Kidney glomerular epithelial cell (primary cell): Measurements from ENCODE around the gene ARHGEF3.

Experiments used
- DNase-seq: peaks from one replicate; lab custom pipeline; 2025; lab: John Stamatoyannopoulos, UW

The ARHGEF3 gene

GRCh38 chr3:56801662-56802377 is at the start of gene ARHGEF3:
TSS of gene ARHGEF3 (minus strand) at chr3:56801949. CDS start at chr3:56801798, 151 bp downstream.
- DNase-seq, result peak; percentile 89

- DNase-seq, result no peak
Measured at GRCh38 chr3:56849698-56850097, 47.9 kb upstream of the ARHGEF3 start.

DNA sequence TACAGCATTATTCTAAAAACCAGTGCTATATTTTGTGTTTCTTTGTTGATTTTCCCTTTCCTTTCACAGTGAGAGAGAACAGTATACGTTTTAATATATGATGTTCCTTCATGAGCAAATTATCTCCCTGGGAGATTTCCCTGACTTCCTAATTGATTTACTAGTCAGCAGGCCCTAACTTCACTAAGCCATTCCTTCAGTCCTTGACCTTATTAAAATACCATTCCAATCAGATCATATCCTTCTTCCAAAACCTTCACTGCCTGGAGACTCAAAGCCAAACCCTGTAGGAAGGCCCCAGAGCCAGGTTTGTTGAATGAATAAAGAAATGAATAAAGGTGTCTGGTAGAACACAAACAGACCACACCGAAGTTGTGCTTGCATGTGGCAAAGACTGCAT is 43.8 kb upstream of the ARHGEF3 start:
- DNase-seq, result no peak

DNA sequence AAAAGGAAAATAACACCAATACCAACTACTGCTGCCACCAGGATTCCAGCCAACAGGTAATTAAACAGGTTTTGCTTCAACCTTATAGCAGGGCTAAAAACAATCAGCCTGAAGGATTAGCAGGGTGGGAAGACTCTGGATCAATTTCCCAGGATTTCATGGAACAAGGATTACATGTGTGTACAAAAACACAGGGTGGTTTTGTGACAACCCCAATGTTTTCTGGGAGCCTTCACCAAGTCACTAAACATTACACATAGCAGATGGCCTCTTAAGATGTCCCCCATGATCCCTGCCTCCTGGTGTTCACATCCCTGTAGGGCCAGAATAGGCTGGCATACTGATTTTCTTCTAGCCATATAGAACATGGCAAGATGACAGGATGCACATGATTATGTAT is 42.8 kb upstream of the ARHGEF3 start:
- DNase-seq, result no peak

- peak; percentile 34 for DNase-seq
Measured at GRCh38 chr3:56839784-56840715, 38.3 kb upstream of the ARHGEF3 start.

GRCh38 chr3:56838448-56838847 is 36.7 kb upstream of the ARHGEF3 start:
- DNase-seq, result no peak

GRCh38 chr3:56837196-56837955 is 35.6 kb upstream of the ARHGEF3 start:
- DNase-seq, result peak; percentile 66

DNA sequence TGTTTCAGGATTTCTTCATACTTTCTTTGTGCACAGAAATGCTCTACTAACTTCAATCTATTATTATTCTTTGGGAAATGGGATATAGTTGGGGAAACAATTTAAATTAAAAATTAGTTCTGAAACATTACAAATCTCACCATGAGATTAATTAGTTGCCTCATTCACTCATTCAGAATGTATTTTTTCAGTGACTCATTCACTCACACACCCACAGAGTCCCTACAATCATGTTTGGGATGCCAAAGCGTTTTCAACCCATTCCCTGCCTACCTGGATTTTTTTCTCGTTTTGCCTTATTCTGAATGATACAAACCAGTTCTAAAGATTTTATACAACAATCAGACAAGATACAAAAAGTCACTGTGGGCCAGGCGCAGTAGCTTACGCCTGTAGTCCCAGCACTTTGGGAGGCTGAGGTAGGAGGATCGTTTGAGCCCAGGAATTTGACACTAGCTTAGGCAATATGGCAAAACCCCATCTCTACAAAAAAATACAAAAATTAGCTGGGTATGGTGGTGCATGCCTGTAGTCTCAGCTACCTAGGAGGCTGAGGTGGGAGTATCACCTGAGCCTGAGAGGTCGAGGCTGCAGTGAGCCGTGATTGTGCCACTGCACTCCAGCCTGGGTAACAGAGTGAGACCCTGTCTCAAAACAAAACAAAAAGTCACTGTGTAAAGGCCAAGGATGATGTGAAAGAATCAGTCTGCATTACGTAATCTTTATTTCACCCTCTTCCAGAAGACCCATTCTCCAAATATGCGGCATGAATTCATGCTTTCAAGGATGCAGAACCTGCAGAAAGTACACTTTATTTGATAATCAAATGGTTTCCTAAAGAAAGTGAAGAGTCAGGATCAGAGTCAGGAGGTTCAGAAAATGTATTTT is 34.8 kb upstream of the ARHGEF3 start:
- DNase-seq, result peak; percentile 26

DNA sequence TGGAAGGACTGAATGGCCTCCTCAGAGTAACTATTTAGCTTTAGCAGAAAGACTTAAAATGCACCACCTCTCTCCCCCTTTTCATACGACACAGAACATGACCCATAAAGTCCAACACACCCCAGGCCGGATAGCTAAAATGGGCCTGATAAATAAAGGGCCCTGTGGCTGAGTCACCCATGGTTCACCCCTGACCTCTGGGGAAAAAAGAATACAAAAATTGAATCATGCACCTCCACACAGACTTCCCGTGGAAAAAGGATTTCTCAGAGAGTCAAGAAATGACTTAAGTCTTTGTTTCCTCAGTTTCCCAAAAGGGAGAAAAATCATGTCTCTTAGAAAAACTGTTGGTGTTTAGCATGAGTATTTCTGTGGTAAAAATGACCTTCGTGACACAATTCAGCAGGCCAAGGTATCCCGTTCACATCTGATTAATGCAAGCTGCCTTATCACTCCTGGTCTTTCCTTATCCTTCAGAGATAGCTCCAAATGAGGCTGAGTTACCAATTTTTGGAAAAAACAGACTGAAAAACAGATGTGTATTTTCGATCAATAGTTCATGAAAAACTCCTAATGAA is 34.0 kb upstream of the ARHGEF3 start:
- peak; percentile 22 for DNase-seq

DNA sequence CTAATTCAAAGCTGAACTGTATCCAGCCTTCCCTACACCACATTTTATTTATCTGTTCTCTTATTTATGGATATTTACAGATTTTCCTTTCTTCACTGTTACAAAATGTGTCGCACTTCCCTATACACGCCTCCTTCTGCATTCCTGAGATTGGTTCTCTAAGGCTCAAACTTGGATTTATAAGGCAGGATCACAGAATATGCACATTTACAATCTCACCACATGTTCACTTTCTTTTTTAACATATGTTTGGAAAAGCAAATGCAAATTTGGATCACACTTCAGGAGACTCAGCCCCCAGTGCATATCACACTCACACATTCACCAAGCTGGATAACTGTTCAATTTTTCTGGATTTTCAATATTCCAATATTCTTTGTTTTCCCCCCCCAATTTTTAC is 31.8 kb upstream of the ARHGEF3 start:
- no peak for DNase-seq

- DNase-seq, result no peak
Measured at GRCh38 chr3:56833022-56833421, 31.3 kb upstream of the ARHGEF3 start.

GRCh38 chr3:56831572-56831971 is 29.8 kb upstream of the ARHGEF3 start:
- DNase-seq, result no peak

GRCh38 chr3:56830884-56831283 is 29.1 kb upstream of the ARHGEF3 start:
- DNase-seq, result no peak

DNA sequence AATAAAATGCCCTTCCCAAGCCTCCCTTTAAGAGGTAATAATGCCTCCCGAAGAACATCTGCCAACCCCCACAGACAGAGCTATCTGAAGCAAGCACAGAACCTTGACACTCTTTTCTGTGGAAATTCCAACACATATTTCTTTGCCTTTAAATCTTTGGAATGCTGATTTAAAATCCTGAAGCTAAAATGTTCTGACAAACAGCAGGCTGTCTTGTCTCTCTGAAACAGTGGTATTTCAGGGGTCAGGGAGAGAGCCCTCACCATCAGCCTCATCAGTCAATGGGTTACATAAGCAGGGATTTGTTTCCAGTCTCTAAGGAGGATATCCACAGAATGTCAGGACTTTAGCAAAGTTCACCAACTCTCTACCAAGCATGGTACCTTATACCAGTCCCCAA is 27.8 kb upstream of the ARHGEF3 start:
- no peak for DNase-seq

GRCh38 chr3:56826831-56827722 is 25.3 kb upstream of the ARHGEF3 start:
- no peak for DNase-seq

DNA sequence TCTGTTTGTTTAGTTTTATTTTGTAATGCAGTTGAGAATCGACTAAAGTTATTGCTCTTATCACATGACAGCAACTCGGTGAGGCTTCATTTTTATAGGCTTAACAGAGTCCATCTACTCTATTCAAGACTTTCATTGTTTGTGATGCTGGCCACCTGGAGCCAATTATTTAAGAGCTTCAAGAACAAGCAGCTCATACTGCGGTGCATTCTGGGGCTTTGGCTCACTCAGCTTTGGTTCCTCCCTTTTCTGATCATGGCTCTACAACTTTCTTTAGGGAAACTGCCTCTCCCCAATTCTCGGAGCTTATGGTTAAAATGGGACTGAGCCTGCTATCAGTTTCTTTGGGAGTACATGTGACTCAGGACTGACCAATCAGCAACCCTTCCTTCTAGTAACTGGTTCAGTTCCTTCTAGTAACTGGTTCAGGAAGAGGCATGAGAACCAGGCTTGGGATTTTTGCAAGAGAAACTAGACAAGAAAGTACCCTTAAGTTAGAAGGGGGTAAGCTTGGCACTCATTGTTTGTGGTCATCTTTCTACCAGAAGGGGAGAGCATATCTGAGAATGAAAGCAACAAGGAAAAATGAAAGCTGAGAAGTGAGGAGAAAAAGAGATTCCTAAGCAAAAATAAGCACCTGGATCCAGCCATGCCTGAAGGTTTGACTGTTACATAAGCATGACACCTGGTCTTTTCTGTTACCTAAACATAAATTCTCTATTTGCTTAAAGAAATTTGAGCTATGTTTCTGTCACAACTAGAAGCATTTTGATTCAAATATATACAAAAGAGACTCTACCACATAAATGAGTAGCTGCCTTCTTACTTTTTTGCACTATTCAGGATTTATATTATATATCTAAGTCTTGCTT is 24.1 kb upstream of the ARHGEF3 start:
- no peak for DNase-seq

DNA sequence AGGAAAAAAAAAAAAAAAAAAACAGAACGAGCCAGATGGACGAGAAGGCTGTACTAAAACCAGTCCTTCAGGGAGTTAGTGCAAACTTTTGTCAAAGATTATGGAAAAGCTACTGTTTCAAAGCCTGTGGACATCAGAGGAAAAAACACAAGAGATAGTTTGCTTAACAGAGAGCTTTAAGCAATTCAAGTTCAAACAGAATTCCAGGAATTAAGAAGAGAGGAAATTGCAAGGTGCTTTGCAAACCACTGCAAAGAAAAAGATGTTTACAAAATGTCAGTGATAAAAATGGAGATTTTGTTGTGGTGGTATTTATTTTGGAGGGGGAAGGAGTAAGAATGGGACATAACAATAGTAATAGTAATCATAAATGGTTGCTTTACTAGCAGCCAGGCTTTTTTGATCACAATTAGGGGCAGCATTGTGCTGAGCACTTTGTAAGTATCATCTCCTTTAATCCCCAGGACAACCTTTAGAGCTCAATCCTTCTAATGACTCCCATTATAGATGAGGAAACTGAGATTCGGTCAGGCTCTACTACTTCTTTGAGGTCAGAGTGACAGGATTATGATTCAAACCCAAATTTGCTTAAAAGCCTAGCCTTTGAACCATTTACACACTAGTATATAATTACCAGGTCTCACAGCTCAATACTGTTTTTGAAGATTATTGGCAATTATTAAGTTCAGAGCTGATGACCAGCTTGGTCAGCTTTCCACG is 22.4 kb upstream of the ARHGEF3 start:
- no peak for DNase-seq

- DNase-seq, result no peak
Measured at GRCh38 chr3:56823421-56823926, 21.7 kb upstream of the ARHGEF3 start.
